ENCODE measurements around the gene NAA30. TPM values are rescaled to one million over a fixed set of nuclear protein-coding genes. Genes with fewer than 3 reads are reported as not detected.
A peak's percentile ranks its signal among the peaks of the same experiment; 100 is the strongest.

NAA30 gene
- polyA plus RNA-seq, 3 donors = 27.1 to 28.6 (median 28.0) TPM

GRCh38 chr14:57389646-57390036, 745 bp upstream of the NAA30 start:
- peak; percentile 7 for DNase-seq

DNA sequence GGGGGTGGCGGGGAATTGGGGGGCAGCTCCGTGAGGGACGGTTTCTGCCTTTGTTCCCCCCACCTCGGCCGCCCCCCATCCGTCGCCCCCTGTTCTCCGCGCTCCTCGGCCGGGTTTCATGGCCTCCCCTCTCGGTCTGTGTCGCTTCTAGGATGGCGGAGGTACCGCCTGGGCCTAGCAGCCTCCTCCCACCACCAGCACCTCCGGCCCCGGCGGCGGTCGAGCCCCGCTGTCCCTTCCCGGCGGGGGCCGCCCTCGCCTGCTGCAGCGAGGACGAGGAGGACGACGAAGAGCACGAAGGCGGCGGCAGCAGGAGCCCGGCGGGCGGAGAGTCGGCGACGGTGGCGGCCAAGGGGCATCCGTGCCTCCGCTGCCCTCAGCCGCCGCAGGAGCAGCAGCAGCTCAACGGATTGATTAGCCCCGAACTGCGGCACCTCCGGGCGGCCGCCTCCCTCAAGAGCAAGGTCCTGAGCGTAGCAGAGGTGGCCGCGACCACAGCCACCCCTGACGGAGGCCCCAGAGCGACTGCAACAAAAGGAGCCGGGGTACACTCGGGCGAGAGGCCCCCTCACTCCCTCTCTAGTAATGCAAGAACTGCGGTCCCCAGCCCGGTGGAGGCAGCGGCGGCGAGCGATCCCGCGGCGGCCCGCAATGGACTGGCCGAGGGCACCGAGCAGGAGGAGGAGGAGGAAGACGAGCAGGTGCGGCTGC, 575 bp downstream of the NAA30 start:
- peak; percentile 40 for DNase-seq

- peak; percentile 4 for DNase-seq
Observed at GRCh38 chr14:57391517-57392195, 1.3 kb downstream of the NAA30 start.

- DNase-seq = no peak
Observed at GRCh38 chr14:57392830-57393229, 2.4 kb downstream of the NAA30 start.

DNA sequence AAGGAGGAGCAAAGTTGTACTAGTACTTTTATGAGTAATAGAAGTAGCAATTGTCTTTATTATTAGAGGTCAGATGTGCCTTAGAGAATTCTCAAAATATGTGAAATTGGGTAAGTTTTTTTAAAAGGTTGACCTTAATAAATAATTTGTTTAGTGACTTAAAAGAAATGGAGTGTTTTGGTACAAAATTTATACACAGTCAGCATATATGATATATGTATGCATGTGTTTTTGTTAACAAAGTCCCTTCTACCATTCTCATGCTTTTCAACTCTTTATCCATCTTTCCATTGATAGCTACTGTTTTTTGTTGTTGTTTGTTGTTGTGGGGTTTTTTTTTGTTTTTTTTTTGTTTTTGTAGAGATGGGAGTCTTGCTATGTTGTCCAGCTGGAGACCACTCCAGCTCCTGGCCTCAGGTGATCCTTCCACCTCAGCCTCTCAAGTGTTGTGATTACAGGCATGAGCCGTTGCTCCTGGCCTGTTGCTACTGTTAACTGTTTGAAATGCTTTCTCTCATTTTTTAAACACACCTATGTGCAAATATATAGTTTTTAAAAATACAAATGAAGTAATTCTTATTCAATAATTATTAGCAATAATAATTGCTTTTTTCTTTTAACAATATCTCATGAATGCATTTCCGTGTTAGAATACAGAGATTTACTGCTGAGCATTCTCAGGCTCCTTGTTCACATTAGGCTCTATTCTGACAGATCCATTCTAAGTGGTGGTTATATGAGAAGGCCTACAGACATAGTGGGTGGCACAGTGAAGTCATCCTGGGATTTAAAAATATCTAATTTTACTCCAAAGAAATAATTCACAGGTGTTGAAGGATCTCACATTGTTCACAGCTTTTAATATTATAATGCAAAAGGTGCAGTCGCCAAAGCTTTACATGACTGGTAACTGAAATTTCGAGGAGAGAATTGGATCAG, 10.4 kb downstream of the NAA30 start:
- no peak for DNase-seq

- no peak for DNase-seq
Observed at GRCh38 chr14:57401501-57401900, 11.1 kb downstream of the NAA30 start.

DNA sequence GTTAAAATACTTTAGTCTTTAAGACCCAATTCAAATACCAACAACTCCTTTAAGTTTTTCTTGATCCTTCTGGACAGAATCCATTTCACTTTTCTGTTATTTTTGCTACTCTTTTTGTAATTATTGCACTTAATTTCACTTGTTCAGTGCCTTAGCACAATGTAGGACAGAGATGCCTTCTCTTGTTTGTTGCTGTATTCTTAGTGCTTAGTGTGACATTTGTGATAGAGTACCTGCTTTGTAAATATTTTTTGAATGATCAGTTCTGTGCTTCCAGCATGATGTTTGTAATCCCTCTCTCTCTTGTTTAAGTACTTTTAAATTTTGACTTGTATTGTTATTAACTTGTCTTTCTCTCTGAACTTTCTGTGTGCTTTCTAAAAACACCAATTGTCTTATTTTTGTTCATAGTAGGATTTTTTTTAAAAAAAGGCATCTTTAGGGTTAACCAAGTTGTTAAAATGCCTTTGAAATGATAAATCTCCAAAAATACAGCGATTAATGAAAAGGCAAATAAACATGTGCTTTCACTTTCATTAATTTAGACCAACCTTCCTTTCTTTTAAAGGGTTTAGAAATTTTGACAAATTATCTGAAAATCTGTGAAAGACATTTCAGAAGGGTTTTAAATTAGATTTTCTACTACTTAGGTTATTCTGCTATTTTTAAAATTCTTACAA, 11.9 kb downstream of the NAA30 start:
- no peak for DNase-seq

DNA sequence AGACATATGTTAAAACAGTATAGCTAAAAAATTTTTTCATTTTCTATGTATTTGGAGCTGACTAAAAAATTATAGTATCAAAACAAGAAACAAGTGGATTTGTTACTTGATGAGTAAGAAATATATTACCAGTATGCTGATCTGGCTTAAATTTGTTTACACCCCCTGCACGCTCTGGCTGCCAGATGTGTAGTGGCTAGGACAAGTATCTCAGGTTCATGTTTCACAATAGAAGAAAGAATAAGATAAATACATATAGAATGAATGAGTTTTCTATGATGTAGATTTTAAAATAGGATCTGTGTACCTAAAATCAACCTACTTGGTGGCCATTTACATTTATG, 13.1 kb downstream of the NAA30 start:
- DNase-seq = no peak

GRCh38 chr14:57405562-57405961, 15.2 kb downstream of the NAA30 start:
- no peak for DNase-seq

DNA sequence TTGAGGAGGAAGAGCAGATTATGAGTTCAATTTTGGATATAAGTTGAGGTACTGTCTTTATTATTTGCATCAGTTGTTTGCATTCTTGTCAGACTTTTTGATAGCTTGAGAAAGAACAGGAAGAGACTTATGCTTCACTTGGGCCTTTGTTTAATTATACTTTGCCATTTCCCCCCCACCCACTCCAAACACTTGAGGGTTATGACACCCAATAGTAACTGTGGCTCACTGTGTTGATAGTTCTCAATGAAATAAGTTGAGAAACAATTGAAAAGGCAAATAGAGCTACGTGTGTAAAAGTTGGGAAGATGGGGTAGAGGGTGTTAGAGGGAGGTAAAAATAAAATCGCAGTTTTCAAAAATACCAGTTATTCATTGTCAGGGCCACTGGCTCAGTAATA, 17.7 kb downstream of the NAA30 start:
- no peak for DNase-seq

- DNase-seq = no peak
Observed at GRCh38 chr14:57408634-57409033, 18.2 kb downstream of the NAA30 start.

GRCh38 chr14:57412341-57412740, 22.0 kb downstream of the NAA30 start:
- no peak for DNase-seq

DNA sequence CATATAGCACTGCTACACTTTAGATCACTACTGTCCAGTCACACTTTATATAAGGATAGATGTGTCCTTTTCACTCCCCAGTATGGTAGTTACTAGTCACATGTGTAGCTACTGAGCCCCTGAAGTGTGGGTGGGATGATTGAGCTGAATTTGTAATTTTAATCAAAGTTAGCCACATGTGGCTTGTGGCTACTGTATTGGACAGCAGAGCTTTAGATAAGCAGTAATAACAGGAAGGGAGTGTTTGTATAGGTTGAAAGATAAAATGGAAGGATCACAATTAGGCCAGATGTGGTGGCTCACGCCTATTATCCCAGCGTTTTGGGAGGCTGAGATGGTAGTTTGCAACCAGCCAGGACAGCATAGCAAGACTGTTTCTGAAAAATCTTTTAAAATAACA, 23.5 kb downstream of the NAA30 start:
- no peak for DNase-seq

DNA sequence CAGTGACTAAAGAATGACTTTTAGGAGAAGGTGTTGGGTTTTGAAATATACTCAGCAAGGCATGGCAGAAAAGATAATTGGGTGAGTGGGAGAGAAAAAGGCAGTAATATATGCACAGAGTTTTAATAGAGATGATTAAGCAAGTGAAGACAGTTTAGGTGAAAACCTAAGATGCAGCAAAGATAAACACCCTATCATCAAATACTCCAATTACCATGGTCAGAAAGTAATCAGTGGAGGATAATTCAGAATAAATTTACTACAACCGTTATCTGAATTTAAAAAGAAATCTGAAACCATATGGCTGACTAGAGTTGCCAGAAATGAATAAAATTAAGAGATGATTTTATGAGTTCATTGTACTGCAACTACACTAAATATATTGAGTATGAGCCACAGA, 26.8 kb downstream of the NAA30 start:
- DNase-seq = no peak

GRCh38 chr14:57418999-57419398, 28.6 kb downstream of the NAA30 start:
- no peak for DNase-seq

DNA sequence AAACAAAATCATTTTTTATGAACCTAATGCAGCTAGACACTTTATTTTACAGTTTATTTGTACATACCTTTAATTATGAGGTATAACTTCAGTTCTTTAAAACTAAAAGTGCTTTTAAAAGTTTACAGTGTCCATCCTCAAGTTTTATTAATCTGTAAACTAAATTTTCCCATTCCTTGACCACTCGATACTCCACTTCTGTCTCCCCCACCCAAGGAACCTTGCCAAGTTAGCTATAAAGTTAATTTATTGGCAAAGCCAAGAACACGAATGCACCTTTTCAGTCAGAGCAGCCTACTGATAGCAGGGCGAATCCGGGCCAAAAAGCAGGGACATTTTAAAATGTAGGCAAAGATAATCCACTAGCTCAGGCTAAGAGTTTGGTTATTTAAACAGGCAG, 29.6 kb downstream of the NAA30 start:
- peak; percentile 9 for DNase-seq

DNA sequence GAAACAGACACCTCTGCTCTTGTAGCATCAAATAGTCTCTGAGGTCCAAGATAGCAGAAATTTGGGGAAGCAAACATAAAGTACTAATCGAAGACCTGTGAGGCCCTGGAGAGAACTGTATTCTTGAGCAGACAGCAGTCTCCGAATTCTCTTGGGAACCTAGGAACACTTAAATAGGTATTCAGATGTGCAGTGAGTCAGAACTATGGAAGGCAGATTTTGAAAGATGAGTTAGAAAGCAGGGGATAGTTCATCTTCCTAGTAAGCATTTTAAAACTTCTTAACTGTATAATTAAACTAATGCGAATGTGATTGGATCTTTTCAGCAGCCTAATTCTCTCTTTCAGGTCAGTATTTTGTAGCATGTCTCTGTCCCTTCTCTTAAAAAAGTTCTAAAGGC, 30.6 kb downstream of the NAA30 start:
- no peak for DNase-seq

- DNase-seq = no peak
Observed at GRCh38 chr14:57435923-57436322, 45.5 kb downstream of the NAA30 start.

DNA sequence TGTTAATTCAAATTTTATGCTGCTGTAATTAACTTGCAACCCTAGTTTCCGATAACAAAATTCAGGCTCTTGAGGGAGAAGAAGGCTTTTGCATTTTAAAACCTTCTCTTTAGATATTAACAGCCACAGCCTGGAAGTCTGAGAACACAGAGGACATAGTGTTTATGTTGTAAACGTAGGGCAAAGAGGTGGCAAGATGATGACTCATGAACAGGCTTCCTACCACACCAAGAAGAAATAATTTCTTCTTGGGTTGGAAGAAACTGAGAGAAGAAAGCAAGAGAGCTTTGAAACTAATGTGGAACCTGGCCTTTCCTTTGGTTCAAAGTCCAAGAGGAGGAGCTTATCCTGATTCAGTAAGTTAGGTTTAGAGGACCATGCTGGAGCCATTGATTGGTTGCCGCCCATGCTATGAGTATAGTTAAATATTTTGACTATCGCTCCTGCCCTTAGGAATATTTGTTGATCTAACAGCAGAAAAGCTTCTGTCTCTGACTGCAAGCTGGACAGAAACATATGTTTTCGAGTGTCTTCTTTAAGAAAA, 71.5 kb downstream of the NAA30 start:
- no peak for DNase-seq

DNA sequence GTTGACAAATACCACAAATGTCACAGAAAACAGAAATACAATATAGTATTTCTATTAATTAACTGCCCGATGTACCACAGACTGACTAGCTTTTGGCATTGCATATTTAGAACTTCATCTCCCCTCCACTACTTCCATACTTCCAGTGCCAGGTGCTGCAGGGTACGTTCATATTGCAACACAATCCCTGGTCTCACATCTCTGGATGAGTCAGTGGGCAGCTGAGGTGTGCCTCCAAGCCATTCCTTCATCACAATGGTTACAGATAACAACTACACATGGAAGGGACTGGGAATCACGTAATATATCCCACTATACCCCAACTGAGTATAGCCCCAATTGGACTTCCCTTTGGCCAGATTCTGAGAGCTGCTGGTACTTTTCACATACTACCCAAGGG, 72.2 kb downstream of the NAA30 start:
- no peak for DNase-seq

- peak; percentile 29 for DNase-seq
Observed at GRCh38 chr14:57464008-57464730, 73.8 kb downstream of the NAA30 start.

Measured in renal pelvis (tissue), 4 donors.